Measurements from ENCODE around the gene GRM5. TPM values are rescaled to one million over a fixed set of nuclear protein-coding genes. Genes with fewer than 3 reads are reported as not detected.

GRM5 gene
- total and polyA plus RNA-seq, 2 experiments from 2014 or later, result 0.27 TPM; not detected in 1

DNA sequence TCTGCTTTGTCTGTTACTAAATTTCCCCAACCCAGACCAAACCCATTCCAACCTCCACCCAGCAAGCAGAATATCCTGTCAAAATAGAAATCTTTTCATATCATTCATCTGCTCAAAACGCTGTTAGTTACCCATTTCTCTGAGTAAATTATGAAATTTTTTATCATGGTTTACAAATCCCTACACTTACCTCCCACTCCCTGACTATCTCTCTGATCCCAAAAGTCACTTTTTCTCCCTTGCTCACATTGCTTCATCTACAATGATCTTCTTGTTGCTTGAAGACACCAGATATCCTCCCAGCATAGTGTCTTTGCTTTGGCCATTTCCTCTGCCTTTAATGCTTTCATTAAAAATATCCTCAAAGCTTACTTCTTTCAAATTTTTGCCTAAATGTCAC lies 532.8 kb downstream of the GRM5 start:
- no peaks in the 10 kb centered on the region for H4K20me1 ChIP-seq (ENCODE audit: insufficient read depth, poor library complexity, severe bottlenecking)
- no peak overlapping the region for H3K4me2 ChIP-seq
- no peak for DNase-seq (ENCODE audit: low spot score)
- H3K9me2 ChIP-seq (replicated peaks; ENCODE audit: insufficient read depth), result no peaks in the 10 kb centered on the region
- 76% methylated on average over 1 of the region's 1 CpG for WGBS (ENCODE audit: low lambda C conversion rate, missing lambda C conversion rate)
- no peaks in the 10 kb centered on the region for H3K4me1 ChIP-seq (ENCODE audit: insufficient read depth)
- H3K79me2 ChIP-seq, result no peaks in the 10 kb centered on the region
- H3K27ac ChIP-seq, result no peak overlapping the region
- H3K27me3 ChIP-seq, result no peaks in the 10 kb centered on the region
- no peaks in the 10 kb centered on the region for H3K36me3 ChIP-seq (replicated peaks; ENCODE audit: insufficient read depth, low read depth)
- H3K4me3 ChIP-seq, result no peak overlapping the region
- H2AFZ ChIP-seq, result no peak overlapping the region
- H3K9me3 ChIP-seq (ENCODE audit: low read depth), result no peaks in the 10 kb centered on the region
- no peak for TF ChIP-seq EZH2 (IDR thresholded peaks at IDR 0.05; ENCODE audit: borderline replicate concordance)
- TF ChIP-seq, protein P1, sequence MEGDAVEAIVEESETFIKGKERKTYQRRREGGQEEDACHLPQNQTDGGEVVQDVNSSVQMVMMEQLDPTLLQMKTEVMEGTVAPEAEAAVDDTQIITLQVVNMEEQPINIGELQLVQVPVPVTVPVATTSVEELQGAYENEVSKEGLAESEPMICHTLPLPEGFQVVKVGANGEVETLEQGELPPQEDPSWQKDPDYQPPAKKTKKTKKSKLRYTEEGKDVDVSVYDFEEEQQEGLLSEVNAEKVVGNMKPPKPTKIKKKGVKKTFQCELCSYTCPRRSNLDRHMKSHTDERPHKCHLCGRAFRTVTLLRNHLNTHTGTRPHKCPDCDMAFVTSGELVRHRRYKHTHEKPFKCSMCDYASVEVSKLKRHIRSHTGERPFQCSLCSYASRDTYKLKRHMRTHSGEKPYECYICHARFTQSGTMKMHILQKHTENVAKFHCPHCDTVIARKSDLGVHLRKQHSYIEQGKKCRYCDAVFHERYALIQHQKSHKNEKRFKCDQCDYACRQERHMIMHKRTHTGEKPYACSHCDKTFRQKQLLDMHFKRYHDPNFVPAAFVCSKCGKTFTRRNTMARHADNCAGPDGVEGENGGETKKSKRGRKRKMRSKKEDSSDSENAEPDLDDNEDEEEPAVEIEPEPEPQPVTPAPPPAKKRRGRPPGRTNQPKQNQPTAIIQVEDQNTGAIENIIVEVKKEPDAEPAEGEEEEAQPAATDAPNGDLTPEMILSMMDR (IDR thresholded peaks at IDR 0.05; ENCODE audit: poor library complexity), result no peak
- TF ChIP-seq EZH2phosphoT487 (IDR thresholded peaks at IDR 0.05; ENCODE audit: low read depth, severe bottlenecking, unreplicated experiment), result no peak

GRCh38 chr11:88531831-88532230 lies 534.0 kb downstream of the GRM5 start:
- H4K20me1 ChIP-seq (ENCODE audit: insufficient read depth, poor library complexity, severe bottlenecking), result no peaks in the 10 kb centered on the region
- H3K27ac ChIP-seq, result no peak overlapping the region
- no peaks in the 10 kb centered on the region for H3K9me3 ChIP-seq (ENCODE audit: low read depth)
- H3K4me3 ChIP-seq, result no peak overlapping the region
- no peaks in the 10 kb centered on the region for H3K4me1 ChIP-seq (ENCODE audit: insufficient read depth)
- TF ChIP-seq EZH2 (IDR thresholded peaks at IDR 0.05; ENCODE audit: borderline replicate concordance), result no peak
- TF ChIP-seq, protein P1 (IDR thresholded peaks at IDR 0.05; ENCODE audit: poor library complexity), result no peak
- no peak for TF ChIP-seq EZH2phosphoT487 (IDR thresholded peaks at IDR 0.05; ENCODE audit: low read depth, severe bottlenecking, unreplicated experiment)
- no peak overlapping the region for H2AFZ ChIP-seq
- no peak overlapping the region for H3K4me2 ChIP-seq
- no peaks in the 10 kb centered on the region for H3K27me3 ChIP-seq
- DNase-seq (ENCODE audit: low spot score), result no peak
- WGBS (ENCODE audit: low lambda C conversion rate, missing lambda C conversion rate), result 84% methylated on average over 4 of the region's 4 CpGs
- H3K36me3 ChIP-seq (replicated peaks; ENCODE audit: insufficient read depth, low read depth), result no peaks in the 10 kb centered on the region
- no peaks in the 10 kb centered on the region for H3K9me2 ChIP-seq (replicated peaks; ENCODE audit: insufficient read depth)
- no peaks in the 10 kb centered on the region for H3K79me2 ChIP-seq

DNA sequence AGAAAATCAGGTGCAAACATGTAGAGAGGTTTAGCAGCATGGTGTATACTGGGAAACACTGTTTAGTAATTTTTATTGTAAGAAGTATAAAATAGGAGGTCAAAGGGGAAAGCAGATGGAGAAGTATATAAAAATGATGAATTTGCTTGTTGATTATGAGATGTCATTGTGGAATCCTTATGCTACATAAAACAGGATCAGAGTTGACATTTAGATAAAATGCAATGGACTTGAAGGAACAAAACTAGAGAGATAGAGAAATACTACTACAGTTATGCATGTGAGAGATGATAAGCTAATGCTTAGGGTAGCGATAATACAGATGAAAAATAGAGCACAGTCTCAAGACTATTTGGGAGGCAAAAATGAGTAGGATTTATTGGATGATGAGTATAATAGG lies 536.4 kb downstream of the GRM5 start:
- no peak overlapping the region for H3K4me2 ChIP-seq
- no peaks in the 10 kb centered on the region for H3K9me3 ChIP-seq (ENCODE audit: low read depth)
- WGBS (ENCODE audit: low lambda C conversion rate, missing lambda C conversion rate), result 82% methylated on average over 1 of the region's 1 CpG

More for the DNA sequence above, 536.4 kb downstream of the GRM5 start:
- no peaks in the 10 kb centered on the region for H3K4me1 ChIP-seq (ENCODE audit: insufficient read depth)
- H3K9me2 ChIP-seq (replicated peaks; ENCODE audit: insufficient read depth), result no peaks in the 10 kb centered on the region
- H4K20me1 ChIP-seq (ENCODE audit: insufficient read depth, poor library complexity, severe bottlenecking), result no peaks in the 10 kb centered on the region
- TF ChIP-seq EZH2phosphoT487 (IDR thresholded peaks at IDR 0.05; ENCODE audit: low read depth, severe bottlenecking, unreplicated experiment) (no peak), EZH2 (IDR thresholded peaks at IDR 0.05; ENCODE audit: borderline replicate concordance) (no peak)
- TF ChIP-seq, protein P1 (IDR thresholded peaks at IDR 0.05; ENCODE audit: poor library complexity), result no peak
- no peak overlapping the region for H3K4me3 ChIP-seq
- H3K79me2 ChIP-seq, result no peaks in the 10 kb centered on the region
- H3K36me3 ChIP-seq (replicated peaks; ENCODE audit: insufficient read depth, low read depth), result no peaks in the 10 kb centered on the region
- H3K27ac ChIP-seq, result no peak overlapping the region
- no peaks in the 10 kb centered on the region for H3K27me3 ChIP-seq
- DNase-seq (ENCODE audit: low spot score), result no peak
- H2AFZ ChIP-seq, result no peak overlapping the region

Data from hepatocyte (in vitro differentiated cells).